Measurements from ENCODE around the gene NOC2L. TPM values are rescaled to one million over a fixed set of nuclear protein-coding genes. Genes with fewer than 3 reads are reported as not detected.

Gene NOC2L
- total and polyA plus RNA-seq, 9 of the 15 experiments (the other 6 are each of a cell fraction or from before 2014, with no cell fraction given): 4.0 to 410 (median 200) TPM

GRCh38 chr1:978069-978834 lies 19.2 kb upstream of the NOC2L start (continued):
- TF ChIP-seq NFYB (IDR thresholded peaks at IDR 0.05; ENCODE audit: extremely low read depth, insufficient read length): no peak
- TF ChIP-seq NBN (IDR thresholded peaks at IDR 0.05; ENCODE audit: low read depth): no peak
- TF ChIP-seq ETV5 (CRISPR knock-in tag; IDR thresholded peaks at IDR 0.05; ENCODE audit: low read depth): 0 out of 2 replicates have a peak, but pooled peaks have one; percentile 26
- TF ChIP-seq NRF1 (conservative IDR thresholded peaks at IDR 0.05 in 1 of 2, IDR thresholded peaks at IDR 0.05 in 1 of 2): peak in 1 of 2 experiments; percentile 16; a peak in 1 of 4 replicates
- TF ChIP-seq, protein P1, sequence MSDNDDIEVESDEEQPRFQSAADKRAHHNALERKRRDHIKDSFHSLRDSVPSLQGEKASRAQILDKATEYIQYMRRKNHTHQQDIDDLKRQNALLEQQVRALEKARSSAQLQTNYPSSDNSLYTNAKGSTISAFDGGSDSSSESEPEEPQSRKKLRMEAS (CRISPR knock-in tag; IDR thresholded peaks at IDR 0.05): peak; percentile 63
- TF ChIP-seq IFI16 (CRISPR knock-in tag; IDR thresholded peaks at IDR 0.05): no peak
- TF ChIP-seq, protein P2, sequence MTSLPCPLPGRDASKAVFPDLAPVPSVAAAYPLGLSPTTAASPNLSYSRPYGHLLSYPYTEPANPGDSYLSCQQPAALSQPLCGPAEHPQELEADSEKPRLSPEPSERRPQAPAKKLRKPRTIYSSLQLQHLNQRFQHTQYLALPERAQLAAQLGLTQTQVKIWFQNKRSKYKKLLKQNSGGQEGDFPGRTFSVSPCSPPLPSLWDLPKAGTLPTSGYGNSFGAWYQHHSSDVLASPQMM (CRISPR knock-in tag; IDR thresholded peaks at IDR 0.05): no peak
- peak in 1 of 2 experiments; percentile 34; a peak in 1 of 4 replicates for TF ChIP-seq HDAC1 (IDR thresholded peaks at IDR 0.05)
- TF ChIP-seq PKNOX1 (IDR thresholded peaks at IDR 0.05): peak; percentile 69
- peak; percentile 64 for TF ChIP-seq MEIS2 (IDR thresholded peaks at IDR 0.05; ENCODE audit: partially characterized antibody)
- no peak for TF ChIP-seq TOE1 (IDR thresholded peaks at IDR 0.05; ENCODE audit: borderline replicate concordance)
- TF ChIP-seq TOE1 (CRISPR knock-in tag; IDR thresholded peaks at IDR 0.05; ENCODE audit: borderline replicate concordance, low read depth): no peak
- TF ChIP-seq NFATC3 (IDR thresholded peaks at IDR 0.05): no peak
- no peak for TF ChIP-seq ARNT (IDR thresholded peaks at IDR 0.05)
- 0 out of 4 replicates have a peak, but pooled peaks of 1 of the 2 experiments have one; percentile 15 for TF ChIP-seq MNT (conservative IDR thresholded peaks at IDR 0.05)
- no peak for TF ChIP-seq EP400 (IDR thresholded peaks at IDR 0.05)
- no peak for TF ChIP-seq CXXC5 (CRISPR knock-in tag; IDR thresholded peaks at IDR 0.05)
- TF ChIP-seq ZNF347 (CRISPR knock-in tag; IDR thresholded peaks at IDR 0.05; ENCODE audit: low read depth): no peak
- TF ChIP-seq RBM15 (IDR thresholded peaks at IDR 0.05; ENCODE audit: insufficient read depth, low read length): no peak
- no peak for TF ChIP-seq XRCC5 (IDR thresholded peaks at IDR 0.05; ENCODE audit: low read depth, low read length)
- TF ChIP-seq HSF4 (CRISPR knock-in tag; IDR thresholded peaks at IDR 0.05; ENCODE audit: borderline replicate concordance): no peak
